Measurements from ENCODE around the gene PTGDR.

PTGDR gene

GRCh38 chr14:52299692-52300278, 32.3 kb downstream of the PTGDR start:
- ATAC-seq: peak; percentile 77
- TF ChIP-seq, protein P1, sequence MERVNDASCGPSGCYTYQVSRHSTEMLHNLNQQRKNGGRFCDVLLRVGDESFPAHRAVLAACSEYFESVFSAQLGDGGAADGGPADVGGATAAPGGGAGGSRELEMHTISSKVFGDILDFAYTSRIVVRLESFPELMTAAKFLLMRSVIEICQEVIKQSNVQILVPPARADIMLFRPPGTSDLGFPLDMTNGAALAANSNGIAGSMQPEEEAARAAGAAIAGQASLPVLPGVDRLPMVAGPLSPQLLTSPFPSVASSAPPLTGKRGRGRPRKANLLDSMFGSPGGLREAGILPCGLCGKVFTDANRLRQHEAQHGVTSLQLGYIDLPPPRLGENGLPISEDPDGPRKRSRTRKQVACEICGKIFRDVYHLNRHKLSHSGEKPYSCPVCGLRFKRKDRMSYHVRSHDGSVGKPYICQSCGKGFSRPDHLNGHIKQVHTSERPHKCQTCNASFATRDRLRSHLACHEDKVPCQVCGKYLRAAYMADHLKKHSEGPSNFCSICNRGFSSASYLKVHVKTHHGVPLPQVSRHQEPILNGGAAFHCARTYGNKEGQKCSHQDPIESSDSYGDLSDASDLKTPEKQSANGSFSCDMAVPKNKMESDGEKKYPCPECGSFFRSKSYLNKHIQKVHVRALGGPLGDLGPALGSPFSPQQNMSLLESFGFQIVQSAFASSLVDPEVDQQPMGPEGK (CRISPR knock-in tag; IDR thresholded peaks at IDR 0.05; ENCODE audit: borderline replicate concordance): no peak
- no peak for TF ChIP-seq ZNF8 (CRISPR knock-in tag; IDR thresholded peaks at IDR 0.05)
- no peak for TF ChIP-seq ZC3H10 (CRISPR knock-in tag; IDR thresholded peaks at IDR 0.05)

GRCh38 chr14:52303236-52303635, 35.7 kb downstream of the PTGDR start:
- no peak for ATAC-seq
- no peak for TF ChIP-seq ZFP3 (CRISPR knock-in tag; IDR thresholded peaks at IDR 0.05)
- no peak for TF ChIP-seq PPARA (CRISPR knock-in tag; IDR thresholded peaks at IDR 0.05; ENCODE audit: borderline replicate concordance)
- no peak for TF ChIP-seq ISL1 (CRISPR knock-in tag; IDR thresholded peaks at IDR 0.05)
- no peak for TF ChIP-seq ZNF70 (CRISPR knock-in tag; IDR thresholded peaks at IDR 0.05)
- no peak for TF ChIP-seq TOX (CRISPR knock-in tag; IDR thresholded peaks at IDR 0.05; ENCODE audit: borderline replicate concordance)
- no peak for TF ChIP-seq ZFP30 (CRISPR knock-in tag; IDR thresholded peaks at IDR 0.05)
- no peak for TF ChIP-seq TCF4 (CRISPR knock-in tag; IDR thresholded peaks at IDR 0.05; ENCODE audit: borderline replicate concordance)
- TF ChIP-seq ESRRG (CRISPR knock-in tag; IDR thresholded peaks at IDR 0.05): no peak
- TF ChIP-seq CSDC2 (CRISPR knock-in tag; IDR thresholded peaks at IDR 0.05): no peak
- no peak for TF ChIP-seq ZNF8 (CRISPR knock-in tag; IDR thresholded peaks at IDR 0.05)
- TF ChIP-seq, protein P2, sequence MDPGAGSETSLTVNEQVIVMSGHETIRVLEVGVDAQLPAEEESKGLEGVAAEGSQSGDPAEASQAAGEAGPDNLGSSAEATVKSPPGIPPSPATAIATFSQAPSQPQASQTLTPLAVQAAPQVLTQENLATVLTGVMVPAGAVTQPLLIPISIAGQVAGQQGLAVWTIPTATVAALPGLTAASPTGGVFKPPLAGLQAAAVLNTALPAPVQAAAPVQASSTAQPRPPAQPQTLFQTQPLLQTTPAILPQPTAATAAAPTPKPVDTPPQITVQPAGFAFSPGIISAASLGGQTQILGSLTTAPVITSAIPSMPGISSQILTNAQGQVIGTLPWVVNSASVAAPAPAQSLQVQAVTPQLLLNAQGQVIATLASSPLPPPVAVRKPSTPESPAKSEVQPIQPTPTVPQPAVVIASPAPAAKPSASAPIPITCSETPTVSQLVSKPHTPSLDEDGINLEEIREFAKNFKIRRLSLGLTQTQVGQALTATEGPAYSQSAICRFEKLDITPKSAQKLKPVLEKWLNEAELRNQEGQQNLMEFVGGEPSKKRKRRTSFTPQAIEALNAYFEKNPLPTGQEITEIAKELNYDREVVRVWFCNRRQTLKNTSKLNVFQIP (CRISPR knock-in tag; IDR thresholded peaks at IDR 0.05; ENCODE audit: borderline replicate concordance, low read depth): no peak

- TF ChIP-seq ZFP3 (CRISPR knock-in tag; IDR thresholded peaks at IDR 0.05) (no peak), RARB (CRISPR knock-in tag; IDR thresholded peaks at IDR 0.05) (no peak), CSRNP3 (CRISPR knock-in tag; IDR thresholded peaks at IDR 0.05) (no peak), OSR1 (CRISPR knock-in tag; IDR thresholded peaks at IDR 0.05) (no peak), ZNF8 (CRISPR knock-in tag; IDR thresholded peaks at IDR 0.05) (no peak), ISL1 (CRISPR knock-in tag; IDR thresholded peaks at IDR 0.05) (no peak), SNAI2 (CRISPR knock-in tag; IDR thresholded peaks at IDR 0.05) (no peak), BACH2 (CRISPR knock-in tag; IDR thresholded peaks at IDR 0.05; ENCODE audit: borderline replicate concordance) (no peak), GLIS3 (CRISPR knock-in tag; IDR thresholded peaks at IDR 0.05) (no peak), TCF4 (CRISPR knock-in tag; IDR thresholded peaks at IDR 0.05; ENCODE audit: borderline replicate concordance) (no peak), TOX (CRISPR knock-in tag; IDR thresholded peaks at IDR 0.05; ENCODE audit: borderline replicate concordance) (no peak), ZC3H10 (CRISPR knock-in tag; IDR thresholded peaks at IDR 0.05) (no peak), ZFP30 (CRISPR knock-in tag; IDR thresholded peaks at IDR 0.05) (no peak)
- TF ChIP-seq, protein P1 (CRISPR knock-in tag; IDR thresholded peaks at IDR 0.05; ENCODE audit: borderline replicate concordance): no peak
- TF ChIP-seq, protein P3, sequence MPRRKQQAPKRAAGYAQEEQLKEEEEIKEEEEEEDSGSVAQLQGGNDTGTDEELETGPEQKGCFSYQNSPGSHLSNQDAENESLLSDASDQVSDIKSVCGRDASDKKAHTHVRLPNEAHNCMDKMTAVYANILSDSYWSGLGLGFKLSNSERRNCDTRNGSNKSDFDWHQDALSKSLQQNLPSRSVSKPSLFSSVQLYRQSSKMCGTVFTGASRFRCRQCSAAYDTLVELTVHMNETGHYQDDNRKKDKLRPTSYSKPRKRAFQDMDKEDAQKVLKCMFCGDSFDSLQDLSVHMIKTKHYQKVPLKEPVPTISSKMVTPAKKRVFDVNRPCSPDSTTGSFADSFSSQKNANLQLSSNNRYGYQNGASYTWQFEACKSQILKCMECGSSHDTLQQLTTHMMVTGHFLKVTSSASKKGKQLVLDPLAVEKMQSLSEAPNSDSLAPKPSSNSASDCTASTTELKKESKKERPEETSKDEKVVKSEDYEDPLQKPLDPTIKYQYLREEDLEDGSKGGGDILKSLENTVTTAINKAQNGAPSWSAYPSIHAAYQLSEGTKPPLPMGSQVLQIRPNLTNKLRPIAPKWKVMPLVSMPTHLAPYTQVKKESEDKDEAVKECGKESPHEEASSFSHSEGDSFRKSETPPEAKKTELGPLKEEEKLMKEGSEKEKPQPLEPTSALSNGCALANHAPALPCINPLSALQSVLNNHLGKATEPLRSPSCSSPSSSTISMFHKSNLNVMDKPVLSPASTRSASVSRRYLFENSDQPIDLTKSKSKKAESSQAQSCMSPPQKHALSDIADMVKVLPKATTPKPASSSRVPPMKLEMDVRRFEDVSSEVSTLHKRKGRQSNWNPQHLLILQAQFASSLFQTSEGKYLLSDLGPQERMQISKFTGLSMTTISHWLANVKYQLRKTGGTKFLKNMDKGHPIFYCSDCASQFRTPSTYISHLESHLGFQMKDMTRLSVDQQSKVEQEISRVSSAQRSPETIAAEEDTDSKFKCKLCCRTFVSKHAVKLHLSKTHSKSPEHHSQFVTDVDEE (CRISPR knock-in tag; IDR thresholded peaks at IDR 0.05): no peak
- TF ChIP-seq, protein P4, sequence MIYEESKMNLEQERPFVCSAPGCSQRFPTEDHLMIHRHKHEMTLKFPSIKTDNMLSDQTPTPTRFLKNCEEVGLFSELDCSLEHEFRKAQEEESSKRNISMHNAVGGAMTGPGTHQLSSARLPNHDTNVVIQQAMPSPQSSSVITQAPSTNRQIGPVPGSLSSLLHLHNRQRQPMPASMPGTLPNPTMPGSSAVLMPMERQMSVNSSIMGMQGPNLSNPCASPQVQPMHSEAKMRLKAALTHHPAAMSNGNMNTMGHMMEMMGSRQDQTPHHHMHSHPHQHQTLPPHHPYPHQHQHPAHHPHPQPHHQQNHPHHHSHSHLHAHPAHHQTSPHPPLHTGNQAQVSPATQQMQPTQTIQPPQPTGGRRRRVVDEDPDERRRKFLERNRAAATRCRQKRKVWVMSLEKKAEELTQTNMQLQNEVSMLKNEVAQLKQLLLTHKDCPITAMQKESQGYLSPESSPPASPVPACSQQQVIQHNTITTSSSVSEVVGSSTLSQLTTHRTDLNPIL (CRISPR knock-in tag; IDR thresholded peaks at IDR 0.05; ENCODE audit: low read depth): no peak
- TF ChIP-seq, protein P2 (CRISPR knock-in tag; IDR thresholded peaks at IDR 0.05; ENCODE audit: borderline replicate concordance, low read depth): no peak
- ATAC-seq: no peak
Observed at GRCh38 chr14:52304248-52304904, 36.9 kb downstream of the PTGDR start.
